Measurements from ENCODE around the gene EPX. TPM values are rescaled to one million over a fixed set of nuclear protein-coding genes. Genes with fewer than 3 reads are reported as not detected.

EPX gene
- polyA plus RNA-seq, 2 of the 4 experiments (the other 2 are of a cell fraction) = not detected

DNA sequence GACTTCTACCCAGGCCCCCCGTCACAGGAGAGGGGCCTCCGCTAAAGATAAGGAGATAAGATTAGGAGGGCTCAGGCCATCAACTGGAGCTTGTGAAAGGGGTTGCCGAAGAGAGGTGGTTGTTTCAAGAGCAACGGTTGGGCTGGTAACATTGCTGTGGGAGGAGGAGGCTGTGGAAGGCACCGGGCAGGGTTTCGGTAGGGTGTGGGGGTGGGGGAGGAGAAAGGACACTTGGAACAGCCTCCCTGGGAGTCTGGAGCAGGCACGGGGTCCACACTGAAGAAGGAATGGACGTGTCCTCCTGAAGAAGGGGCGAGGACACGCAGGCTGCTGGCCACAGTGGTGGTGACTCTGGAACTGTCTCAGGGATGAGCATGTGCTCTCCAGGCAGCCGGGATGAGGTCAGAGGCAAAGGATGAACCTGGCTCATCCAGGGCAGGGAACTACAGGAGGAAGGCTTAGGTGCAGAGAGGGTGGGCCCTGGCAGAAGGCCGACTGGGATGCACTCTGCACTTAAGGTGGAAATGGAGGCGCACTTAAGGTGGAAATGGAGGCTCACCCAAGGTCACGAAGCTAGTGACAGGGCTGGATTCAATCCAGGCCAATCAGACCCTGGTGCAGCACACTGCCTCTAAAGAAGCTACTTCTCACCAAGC, 1.2 kb upstream of the EPX start:
- peak overlapping the region; percentile 12; the same call in 1 of the 3 replicates for H3K4me2 ChIP-seq
- peaks cover 12% of the 10 kb centered on the region; the same call in 2 of the 3 replicates for H3K4me1 ChIP-seq
- H3K4me3 ChIP-seq = no peak overlapping the region
- H3K27ac ChIP-seq = no peak overlapping the region
- 23% methylated on average over 12 of the region's 14 CpGs for WGBS (ENCODE audit: missing lambda C conversion rate)
- CTCF ChIA-PET = interaction anchor here (1.5 to 6.1 kb wide), 3 partner anchors 10 to 19 kb away, joined by 4 to 55 read pairs (median 9); no protein-coding TSS in a partner anchor
- peak in 1 of 2 experiments; percentile 23 for DNase-seq (ENCODE audit: low read depth in 1 of 2, low spot score in 1 of 2)
- POLR2A ChIA-PET = no interaction called here
- FAIRE-seq = no peak
- TF ChIP-seq CHD4 (IDR thresholded peaks at IDR 0.05; ENCODE audit: borderline replicate concordance) = no peak
- no peak for TF ChIP-seq ZSCAN20 (CRISPR knock-in tag; IDR thresholded peaks at IDR 0.05)
- no peak for TF ChIP-seq MAZ (IDR thresholded peaks at IDR 0.05; ENCODE audit: borderline replicate concordance, low read depth, low read length)
- TF ChIP-seq ZNF302 (CRISPR knock-in tag; IDR thresholded peaks at IDR 0.05) = no peak
- no peak for TF ChIP-seq POLR2AphosphoS2 (conservative IDR thresholded peaks at IDR 0.05; ENCODE audit: low read length)
- no peak for TF ChIP-seq RAD21 (conservative IDR thresholded peaks at IDR 0.05 in 1 of 2, IDR thresholded peaks at IDR 0.05 in 1 of 2)
- TF ChIP-seq FOSB (CRISPR knock-in tag; IDR thresholded peaks at IDR 0.05) = no peak
- TF ChIP-seq, protein P1, sequence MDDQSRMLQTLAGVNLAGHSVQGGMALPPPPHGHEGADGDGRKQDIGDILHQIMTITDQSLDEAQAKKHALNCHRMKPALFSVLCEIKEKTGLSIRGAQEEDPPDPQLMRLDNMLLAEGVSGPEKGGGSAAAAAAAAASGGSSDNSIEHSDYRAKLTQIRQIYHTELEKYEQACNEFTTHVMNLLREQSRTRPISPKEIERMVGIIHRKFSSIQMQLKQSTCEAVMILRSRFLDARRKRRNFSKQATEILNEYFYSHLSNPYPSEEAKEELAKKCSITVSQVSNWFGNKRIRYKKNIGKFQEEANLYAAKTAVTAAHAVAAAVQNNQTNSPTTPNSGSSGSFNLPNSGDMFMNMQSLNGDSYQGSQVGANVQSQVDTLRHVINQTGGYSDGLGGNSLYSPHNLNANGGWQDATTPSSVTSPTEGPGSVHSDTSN (IDR thresholded peaks at IDR 0.05) = no peak
- TF ChIP-seq KDM5A (IDR thresholded peaks at IDR 0.05) = no peak
- no peak for TF ChIP-seq EHF (CRISPR knock-in tag; IDR thresholded peaks at IDR 0.05)
- TF ChIP-seq, protein P2, sequence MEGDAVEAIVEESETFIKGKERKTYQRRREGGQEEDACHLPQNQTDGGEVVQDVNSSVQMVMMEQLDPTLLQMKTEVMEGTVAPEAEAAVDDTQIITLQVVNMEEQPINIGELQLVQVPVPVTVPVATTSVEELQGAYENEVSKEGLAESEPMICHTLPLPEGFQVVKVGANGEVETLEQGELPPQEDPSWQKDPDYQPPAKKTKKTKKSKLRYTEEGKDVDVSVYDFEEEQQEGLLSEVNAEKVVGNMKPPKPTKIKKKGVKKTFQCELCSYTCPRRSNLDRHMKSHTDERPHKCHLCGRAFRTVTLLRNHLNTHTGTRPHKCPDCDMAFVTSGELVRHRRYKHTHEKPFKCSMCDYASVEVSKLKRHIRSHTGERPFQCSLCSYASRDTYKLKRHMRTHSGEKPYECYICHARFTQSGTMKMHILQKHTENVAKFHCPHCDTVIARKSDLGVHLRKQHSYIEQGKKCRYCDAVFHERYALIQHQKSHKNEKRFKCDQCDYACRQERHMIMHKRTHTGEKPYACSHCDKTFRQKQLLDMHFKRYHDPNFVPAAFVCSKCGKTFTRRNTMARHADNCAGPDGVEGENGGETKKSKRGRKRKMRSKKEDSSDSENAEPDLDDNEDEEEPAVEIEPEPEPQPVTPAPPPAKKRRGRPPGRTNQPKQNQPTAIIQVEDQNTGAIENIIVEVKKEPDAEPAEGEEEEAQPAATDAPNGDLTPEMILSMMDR (IDR thresholded peaks at IDR 0.05) = no peak
- TF ChIP-seq JUNB (IDR thresholded peaks at IDR 0.05) = no peak
- TF ChIP-seq MYC (IDR thresholded peaks at IDR 0.05; ENCODE audit: borderline replicate concordance, low read length) = no peak
- no peak for TF ChIP-seq SREBF2 (IDR thresholded peaks at IDR 0.05)
- no peak for TF ChIP-seq BHLHE40 (IDR thresholded peaks at IDR 0.05; ENCODE audit: low read depth, low read length)
- no peak for TF ChIP-seq JUN (IDR thresholded peaks at IDR 0.05)
- TF ChIP-seq, protein P3, sequence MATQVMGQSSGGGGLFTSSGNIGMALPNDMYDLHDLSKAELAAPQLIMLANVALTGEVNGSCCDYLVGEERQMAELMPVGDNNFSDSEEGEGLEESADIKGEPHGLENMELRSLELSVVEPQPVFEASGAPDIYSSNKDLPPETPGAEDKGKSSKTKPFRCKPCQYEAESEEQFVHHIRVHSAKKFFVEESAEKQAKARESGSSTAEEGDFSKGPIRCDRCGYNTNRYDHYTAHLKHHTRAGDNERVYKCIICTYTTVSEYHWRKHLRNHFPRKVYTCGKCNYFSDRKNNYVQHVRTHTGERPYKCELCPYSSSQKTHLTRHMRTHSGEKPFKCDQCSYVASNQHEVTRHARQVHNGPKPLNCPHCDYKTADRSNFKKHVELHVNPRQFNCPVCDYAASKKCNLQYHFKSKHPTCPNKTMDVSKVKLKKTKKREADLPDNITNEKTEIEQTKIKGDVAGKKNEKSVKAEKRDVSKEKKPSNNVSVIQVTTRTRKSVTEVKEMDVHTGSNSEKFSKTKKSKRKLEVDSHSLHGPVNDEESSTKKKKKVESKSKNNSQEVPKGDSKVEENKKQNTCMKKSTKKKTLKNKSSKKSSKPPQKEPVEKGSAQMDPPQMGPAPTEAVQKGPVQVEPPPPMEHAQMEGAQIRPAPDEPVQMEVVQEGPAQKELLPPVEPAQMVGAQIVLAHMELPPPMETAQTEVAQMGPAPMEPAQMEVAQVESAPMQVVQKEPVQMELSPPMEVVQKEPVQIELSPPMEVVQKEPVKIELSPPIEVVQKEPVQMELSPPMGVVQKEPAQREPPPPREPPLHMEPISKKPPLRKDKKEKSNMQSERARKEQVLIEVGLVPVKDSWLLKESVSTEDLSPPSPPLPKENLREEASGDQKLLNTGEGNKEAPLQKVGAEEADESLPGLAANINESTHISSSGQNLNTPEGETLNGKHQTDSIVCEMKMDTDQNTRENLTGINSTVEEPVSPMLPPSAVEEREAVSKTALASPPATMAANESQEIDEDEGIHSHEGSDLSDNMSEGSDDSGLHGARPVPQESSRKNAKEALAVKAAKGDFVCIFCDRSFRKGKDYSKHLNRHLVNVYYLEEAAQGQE (IDR thresholded peaks at IDR 0.05) = no peak
- H3K9me3 ChIP-seq = no peaks in the 10 kb centered on the region
- ATAC-seq = peak in 1 of 2 experiments; percentile 39; a peak in 3 of 6 replicates

DNA sequence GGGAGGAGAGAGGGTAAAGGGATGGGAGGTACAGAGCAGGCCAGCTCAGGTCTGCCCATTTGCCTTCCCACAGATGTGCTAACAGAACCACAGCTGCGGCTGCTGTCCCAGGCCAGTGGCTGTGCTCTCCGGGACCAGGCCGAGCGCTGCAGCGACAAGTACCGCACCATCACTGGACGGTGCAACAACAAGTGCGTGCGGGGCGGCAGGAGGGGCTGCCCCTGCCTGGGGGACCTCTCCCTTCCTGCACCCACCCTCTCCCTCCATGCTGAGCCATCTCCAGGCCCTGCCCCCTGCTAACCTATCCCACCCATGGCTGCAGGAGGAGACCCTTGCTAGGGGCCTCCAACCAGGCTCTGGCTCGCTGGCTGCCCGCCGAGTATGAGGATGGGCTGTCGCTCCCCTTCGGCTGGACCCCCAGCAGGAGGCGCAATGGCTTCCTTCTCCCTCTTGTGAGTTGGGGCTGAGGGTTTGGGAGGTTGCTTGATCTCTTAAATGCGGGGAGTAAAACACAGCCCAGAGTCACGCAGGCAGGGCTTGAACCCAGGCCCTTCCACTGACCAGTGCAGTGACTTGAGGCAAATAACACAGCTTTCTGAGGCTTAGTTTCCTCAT, 1.2 kb downstream of the EPX start:
- DNase-seq (ENCODE audit: low read depth in 1 of 2, low spot score in 1 of 2) = no peak
- H3K4me2 ChIP-seq = no peak overlapping the region
- H3K9me3 ChIP-seq = no peaks in the 10 kb centered on the region
- peaks cover 12% of the 10 kb centered on the region; the same call in 2 of the 3 replicates for H3K4me1 ChIP-seq
- peak; percentile 6 to 14; a peak in 4 of 6 replicates for ATAC-seq
- CTCF ChIA-PET = interaction anchor here (0.7 to 2.5 kb wide), 5 partner anchors 8 to 71 kb away, joined by 3 to 8 read pairs (median 7); partner anchors contain the start of gene MKS1
- 81% methylated on average over 13 of the region's 18 CpGs for WGBS (ENCODE audit: missing lambda C conversion rate)
- no peak overlapping the region for H3K4me3 ChIP-seq
- FAIRE-seq = no peak
- H3K27ac ChIP-seq = no peak overlapping the region
- POLR2A ChIA-PET = no interaction called here
- TF ChIP-seq, protein P4, sequence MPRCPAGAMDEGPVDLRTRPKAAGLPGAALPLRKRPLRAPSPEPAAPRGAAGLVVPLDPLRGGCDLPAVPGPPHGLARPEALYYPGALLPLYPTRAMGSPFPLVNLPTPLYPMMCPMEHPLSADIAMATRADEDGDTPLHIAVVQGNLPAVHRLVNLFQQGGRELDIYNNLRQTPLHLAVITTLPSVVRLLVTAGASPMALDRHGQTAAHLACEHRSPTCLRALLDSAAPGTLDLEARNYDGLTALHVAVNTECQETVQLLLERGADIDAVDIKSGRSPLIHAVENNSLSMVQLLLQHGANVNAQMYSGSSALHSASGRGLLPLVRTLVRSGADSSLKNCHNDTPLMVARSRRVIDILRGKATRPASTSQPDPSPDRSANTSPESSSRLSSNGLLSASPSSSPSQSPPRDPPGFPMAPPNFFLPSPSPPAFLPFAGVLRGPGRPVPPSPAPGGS (IDR thresholded peaks at IDR 0.05) = no peak
- TF ChIP-seq HOXB5 (CRISPR knock-in tag; IDR thresholded peaks at IDR 0.05) (no peak), CBX8 (IDR thresholded peaks at IDR 0.05) (no peak), RAD21 (conservative IDR thresholded peaks at IDR 0.05 in 1 of 2, IDR thresholded peaks at IDR 0.05 in 1 of 2) (no peak), CHD4 (IDR thresholded peaks at IDR 0.05; ENCODE audit: borderline replicate concordance) (no peak), TP53 (CRISPR knock-in tag; IDR thresholded peaks at IDR 0.05) (no peak)
- TF ChIP-seq, protein P2 (IDR thresholded peaks at IDR 0.05) = no peak
- TF ChIP-seq, protein P5, sequence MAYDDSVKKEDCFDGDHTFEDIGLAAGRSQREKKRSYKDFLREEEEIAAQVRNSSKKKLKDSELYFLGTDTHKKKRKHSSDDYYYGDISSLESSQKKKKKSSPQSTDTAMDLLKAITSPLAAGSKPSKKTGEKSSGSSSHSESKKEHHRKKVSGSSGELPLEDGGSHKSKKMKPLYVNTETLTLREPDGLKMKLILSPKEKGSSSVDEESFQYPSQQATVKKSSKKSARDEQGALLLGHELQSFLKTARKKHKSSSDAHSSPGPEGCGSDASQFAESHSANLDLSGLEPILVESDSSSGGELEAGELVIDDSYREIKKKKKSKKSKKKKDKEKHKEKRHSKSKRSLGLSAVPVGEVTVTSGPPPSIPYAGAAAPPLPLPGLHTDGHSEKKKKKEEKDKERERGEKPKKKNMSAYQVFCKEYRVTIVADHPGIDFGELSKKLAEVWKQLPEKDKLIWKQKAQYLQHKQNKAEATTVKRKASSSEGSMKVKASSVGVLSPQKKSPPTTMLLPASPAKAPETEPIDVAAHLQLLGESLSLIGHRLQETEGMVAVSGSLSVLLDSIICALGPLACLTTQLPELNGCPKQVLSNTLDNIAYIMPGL (CRISPR knock-in tag; IDR thresholded peaks at IDR 0.05; ENCODE audit: borderline replicate concordance) = no peak
